Measurements from ENCODE around the gene PRPF31.

DNA sequence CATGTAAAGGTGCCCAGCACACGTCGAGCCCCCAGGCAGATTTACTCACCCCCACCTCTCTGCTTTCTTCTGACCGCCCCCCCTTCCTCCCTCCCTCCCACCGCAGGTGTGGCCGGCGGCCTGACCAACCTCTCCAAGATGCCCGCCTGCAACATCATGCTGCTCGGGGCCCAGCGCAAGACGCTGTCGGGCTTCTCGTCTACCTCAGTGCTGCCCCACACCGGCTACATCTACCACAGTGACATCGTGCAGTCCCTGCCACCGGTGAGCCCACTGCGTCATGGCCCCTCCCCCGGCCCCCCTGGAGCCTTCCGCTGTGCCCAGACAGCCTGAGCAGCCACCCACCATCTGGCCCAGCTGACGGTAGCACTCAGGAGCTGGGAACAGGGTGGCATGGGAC, 8.8 kb downstream of the PRPF31 start:
- TF ChIP-seq GATA3 (IDR thresholded peaks at IDR 0.05; ENCODE audit: low read depth, low read length) (no peak), GATA2 (IDR thresholded peaks at IDR 0.05; ENCODE audit: low read depth, low read length) (no peak)

Measured in SH-SY5Y (cell line).